SIG-M5 treated with dmso at 0.1 percent for 504 hours (cell line): ENCODE results near the gene ATG2A.

Experiments
- DNase-seq: peaks from one replicate; lab custom pipeline; 2025; ENCODE audit not compliant: unreplicated experiment; lab: John Stamatoyannopoulos, UW

Gene ATG2A

DNA sequence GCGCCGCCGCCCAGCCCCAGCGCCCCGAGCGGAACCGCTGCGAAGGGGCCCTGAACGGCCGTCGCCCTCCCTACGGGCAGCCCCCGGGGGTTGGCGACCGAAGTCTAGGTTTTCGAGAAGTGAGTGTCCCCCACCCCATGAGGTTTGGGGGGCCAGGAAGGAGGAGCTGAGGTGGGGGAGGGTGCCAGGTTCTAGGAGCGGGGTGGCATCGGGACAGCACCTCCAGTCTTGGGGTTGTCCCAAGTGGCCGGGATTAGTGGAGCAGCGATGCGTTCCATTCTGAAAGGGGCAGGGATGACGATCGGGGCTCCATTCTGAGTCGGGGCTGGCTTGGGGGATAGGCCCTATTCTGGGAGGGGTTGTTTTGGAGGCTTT lies 7.9 kb upstream of the ATG2A start:
- no peak for DNase-seq

DNA sequence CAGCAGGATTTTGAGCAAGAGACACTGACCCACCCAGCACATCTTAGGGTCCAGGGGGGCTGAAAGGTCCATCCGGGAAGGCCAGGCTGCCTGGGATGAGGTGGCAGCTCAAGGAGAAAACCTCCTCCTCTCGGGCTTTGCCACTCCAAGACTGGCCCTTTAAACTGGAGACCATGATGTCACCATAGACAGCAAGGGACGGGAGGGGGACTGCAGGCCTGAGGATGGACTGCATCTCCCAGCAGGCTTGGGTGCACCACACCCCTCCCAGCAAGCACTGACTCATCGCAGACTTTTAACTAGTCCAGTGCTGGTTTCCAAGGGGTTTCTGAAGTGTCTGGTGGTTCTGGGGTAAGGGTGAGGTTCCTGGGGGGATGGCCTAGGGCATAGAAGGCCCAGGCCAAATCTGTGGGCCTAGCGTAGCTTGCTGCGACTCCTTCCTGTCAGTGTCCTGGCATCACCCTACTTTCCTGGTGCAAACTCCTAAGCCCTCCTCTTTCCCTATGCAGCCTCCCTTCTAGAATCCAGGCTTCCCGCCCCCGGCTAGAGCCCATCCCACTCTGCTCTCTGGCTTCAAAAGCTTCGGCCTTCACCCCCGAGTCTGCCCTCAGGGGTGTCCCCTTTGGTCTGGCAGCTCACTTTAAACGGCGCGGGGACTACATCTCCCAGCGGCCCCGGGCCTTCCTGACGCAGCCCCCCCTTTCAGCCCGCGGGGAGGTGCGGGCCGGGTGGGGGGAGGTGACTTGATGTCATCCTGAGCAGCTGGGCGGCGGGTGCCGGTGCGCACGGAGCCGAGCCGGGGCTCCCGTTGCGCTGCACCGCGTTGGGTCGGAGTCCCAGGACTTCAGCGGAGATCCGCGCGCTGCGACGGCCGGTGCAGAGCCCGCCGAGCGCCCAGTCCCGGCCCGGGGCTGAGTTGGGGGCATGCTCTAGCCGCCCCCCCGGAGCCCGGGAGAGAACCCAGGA lies 7.2 kb upstream of the ATG2A start, which contains the start of gene PPP2R5B:
PPP2R5B (plus strand) TSS at position 746 of the 966 bp plus-strand sequence. CDS start 1,046 bp downstream, outside the sequence.
- peak; percentile 93 for DNase-seq

DNA sequence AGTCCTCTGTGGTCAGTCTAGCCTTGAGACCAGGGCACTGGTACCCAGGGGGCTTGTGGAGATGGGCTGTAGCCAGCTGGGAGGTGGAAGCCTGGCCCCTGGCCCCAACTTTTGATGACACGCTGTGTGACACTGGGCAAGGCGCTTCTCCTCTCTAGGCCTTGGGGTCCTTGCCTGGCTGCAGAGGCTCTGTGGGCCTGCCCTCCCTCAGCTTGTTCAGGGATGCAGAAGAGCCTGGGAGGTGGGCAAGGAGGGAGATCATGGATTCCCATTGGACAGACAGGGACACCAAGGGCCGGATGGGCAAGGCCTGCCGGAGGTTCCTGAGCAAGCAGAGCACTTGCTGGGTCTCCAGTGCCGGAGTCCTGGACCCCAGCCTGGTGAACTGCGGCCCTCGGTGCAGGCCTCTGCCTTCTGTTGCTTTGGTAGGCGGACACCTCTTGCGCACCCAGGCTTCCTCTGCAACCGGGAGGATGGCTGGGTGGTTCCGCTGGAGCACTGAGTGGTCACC lies 6.2 kb upstream of the ATG2A start:
- DNase-seq = no peak

DNA sequence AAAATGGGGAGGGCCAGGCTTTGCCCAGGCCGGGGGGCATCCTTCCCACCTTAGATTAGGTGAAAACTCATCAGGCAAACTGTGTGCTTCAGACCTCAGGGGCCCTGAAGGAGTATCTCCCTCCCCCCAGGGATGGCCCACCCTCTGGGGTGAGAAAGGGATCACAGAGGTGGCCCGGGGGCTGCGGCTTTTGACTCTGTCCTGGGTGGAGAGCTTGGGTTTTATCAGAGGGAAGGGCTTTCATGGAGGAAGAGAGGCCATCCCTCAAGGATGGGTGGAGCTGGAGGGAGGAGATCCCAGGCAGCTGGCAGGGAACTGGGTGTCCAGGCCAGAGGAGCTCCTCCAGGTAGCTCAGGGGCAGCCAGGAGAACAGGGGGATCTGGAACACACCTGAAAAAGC lies 4.4 kb upstream of the ATG2A start:
- DNase-seq = no peak

DNA sequence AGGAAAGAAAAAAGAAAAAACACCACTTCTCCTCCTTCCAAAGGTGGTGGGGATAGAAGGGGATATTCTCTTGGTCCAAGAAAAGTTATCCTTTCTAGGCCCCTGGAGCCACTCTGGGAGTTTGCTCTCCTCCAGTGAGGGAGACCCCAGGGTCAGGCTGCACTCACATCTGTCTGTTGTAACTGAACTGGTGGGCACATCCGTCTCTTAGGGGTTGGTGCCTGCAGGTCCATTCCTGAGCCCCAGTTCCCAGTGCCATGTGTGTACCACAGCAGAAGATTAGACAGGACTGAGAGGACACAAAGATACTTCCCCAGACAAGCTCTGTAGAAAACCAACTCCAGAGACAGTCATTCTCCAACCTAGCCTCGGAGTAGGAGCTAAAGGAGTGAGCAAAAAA lies 3.1 kb upstream of the ATG2A start:
- no peak for DNase-seq

DNA sequence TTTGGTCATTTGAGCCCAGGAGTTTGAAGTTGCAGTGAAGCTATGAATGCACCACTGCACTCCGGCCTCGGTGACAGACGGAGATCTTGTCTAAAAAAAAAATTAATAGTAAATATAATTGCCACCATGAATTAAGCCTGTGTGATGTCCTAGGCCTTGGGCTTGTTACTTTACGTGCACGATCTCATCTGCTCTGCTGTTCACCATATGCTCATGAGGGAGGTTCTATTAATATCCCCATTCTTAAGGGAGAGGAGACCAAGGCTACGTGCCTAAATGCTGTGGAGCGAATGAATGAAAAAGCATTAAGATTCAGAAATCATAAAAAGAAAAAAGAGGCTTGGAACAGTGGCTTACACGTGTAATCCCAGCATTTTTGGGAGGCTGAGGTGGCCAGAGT lies 2.6 kb upstream of the ATG2A start:
- DNase-seq = no peak

DNA sequence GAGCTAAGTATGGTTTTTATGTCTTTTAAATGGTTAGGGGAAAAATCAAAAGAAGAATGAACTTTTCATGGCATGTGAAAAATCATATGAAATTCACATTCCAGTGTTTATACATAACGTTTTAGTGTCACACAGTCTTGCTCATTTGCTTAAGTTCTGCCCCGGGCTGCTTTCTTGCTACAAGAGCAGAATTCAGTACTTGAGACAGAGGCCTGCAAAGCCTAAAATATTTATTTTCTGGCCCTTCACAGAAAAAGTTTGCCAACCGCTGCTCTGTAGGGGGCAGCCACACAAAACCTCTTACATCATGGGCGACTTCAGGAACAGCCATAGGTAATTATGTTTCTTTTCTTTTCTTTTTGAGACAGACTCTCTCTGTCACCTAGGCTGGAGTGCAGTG lies 1.0 kb upstream of the ATG2A start:
- peak; percentile 55 for DNase-seq

DNA sequence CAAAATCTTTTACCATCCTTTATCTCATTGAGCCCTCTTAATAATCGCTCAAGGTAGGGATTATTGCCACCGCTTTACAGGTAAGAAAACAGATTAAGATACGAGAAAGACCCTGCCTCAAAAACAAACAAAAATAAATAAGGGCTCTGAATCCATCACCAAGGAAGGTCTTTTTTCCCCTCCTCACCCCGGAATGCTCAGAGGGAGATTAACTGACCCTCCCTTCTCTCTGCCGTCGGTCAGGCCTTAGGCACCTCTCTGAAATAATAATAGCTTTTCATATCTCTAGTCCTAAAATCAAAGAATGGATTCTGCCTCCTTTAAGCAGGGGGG lies 620 bp upstream of the ATG2A start:
- no peak for DNase-seq

DNA sequence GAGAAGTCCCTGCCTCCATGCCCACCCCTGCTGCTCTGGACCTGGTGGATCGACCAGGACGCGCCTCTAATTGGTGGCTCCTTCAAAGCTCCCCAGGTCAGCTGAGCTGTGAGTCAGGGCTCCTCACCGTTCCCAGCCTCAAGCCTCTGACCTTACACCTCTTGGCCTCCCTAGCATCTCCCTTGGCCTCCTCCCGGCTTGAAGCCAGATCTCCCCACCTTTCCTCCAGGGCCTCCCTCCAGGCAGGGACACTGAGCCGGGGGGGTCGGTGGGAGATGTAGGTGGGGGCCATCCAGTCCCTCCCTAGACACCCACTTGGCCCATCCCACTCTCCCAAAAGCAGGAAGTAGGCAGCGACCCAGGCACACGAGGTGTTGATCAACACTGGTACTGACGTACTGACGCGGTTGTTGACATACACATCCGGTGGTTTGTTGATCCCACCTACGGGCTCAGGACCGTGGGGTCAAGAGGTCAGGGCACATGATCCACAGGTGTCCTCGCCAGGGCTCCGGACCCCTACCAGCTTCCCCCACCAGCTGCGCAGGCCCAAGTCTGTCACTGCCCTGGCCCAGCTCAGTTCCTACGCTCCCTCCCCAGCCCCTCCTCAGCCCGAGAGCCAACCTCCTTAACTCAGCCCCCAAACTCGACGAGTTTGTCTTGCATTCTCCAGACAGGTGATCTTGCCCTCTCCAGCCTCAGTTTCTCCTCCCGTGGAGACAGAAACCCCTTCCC lies 802 bp downstream of the ATG2A start:
- DNase-seq = peak; percentile 54

DNA sequence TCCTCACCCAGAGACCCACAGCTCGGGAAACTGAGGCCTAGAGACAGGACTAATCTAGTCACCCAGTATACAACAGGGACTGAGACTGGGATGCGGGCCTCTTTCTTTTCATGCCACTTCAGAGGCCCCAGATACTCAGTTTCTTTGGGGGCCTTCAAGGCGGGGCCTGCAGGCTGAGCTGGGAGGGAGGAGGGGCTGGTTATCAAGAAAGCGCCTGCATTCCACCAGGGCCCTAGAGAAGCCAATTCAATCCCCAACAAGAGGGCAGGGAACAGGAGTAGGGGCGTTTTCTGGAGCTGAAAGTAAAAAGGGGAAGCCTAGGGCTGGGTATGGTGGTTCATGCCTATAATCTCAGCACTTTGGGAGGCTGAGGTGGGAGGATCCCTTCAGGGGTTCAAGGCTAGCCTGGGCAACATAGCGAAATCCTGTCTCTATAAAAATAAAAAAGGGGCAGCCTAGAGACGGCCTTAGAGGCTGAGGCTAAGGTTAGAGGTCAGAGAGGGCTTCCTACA lies 1.6 kb downstream of the ATG2A start:
- DNase-seq = peak; percentile 15

DNA sequence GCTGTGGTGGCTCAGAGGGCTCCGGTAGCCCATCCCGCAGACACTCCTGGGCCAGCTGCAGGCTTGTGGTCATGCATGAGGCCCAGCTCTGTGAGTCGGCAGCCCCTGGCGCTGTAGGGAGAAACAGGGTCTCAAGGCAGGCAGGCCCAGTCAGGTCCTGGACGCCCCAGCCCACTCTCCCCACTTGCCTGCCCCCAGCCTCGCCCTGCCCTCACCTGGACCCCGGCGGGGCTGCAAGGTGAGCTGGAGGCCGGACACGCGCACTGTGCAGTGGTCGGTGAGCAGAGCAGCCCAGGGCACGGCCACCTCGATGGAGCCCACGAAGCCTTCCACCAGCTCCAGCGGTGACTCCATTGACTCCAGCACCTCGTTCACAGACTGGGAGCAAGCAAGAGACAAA lies 2.9 kb downstream of the ATG2A start:
- DNase-seq = no peak

DNA sequence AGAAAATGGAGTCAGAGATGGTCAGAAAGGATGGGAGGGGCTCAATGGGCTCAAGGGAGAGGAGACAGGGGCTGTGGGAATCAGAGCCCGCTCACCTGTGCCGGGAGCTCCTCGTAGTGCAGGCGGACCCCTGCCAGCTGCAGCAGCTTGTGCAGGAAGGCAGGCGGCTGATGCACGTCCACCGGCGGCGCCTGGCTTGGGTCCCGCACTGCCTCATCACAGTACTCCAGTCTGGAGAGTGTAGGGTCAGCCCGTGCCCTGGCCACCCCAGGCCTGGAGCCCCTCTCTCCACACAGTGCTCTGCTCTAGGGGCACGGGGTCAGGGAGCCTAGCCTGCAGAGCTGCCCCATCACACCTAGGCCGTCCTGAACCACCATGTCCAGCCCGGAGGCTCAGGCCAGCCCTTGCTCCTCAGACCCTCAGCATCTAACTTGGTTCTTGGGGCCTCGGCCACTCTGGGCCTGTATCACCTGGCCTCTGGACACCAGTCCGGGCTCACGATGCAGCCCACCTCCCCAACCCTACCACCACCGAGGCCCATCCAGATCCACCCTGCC lies 3.8 kb downstream of the ATG2A start:
- DNase-seq = no peak

DNA sequence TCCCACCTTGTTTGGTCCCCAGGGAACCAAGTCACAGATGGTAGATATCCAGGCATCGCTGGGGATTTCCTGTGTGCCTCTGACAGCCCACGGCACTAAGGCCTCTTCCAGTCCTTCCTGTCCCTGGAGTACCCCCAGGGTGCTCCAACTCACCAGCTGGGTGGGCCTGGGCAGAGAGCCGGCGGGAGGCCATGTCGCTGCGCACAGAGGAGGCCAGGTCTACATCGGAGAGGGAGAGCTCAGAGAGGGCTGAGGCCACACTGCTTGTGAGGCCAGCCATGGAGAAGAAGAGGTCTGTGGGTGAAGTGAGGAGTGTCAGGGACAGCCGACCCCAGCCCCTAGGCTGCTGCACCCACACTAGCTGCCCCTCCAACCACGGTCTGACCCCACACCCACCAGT lies 5.3 kb downstream of the ATG2A start:
- DNase-seq = no peak

DNA sequence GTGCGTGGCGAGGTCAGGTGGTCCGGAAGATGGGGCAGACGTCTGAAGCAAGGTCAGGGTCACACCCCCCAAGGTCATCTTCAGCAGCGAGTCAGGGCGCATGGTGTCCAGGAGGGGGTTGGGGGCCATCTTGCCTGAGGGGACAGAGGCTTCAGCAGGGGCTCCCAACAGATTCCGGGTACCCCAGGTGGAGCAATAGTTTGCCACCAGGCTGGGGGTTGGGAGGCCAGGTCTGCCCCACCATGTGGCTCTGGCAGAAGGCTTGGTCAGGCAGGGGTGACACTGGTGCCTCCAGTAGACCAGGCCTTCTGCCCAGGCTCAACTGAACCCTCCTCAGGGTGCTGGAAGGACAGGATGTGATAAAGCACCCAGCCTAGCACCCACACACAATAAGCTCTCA lies 5.9 kb downstream of the ATG2A start:
- DNase-seq = no peak

DNA sequence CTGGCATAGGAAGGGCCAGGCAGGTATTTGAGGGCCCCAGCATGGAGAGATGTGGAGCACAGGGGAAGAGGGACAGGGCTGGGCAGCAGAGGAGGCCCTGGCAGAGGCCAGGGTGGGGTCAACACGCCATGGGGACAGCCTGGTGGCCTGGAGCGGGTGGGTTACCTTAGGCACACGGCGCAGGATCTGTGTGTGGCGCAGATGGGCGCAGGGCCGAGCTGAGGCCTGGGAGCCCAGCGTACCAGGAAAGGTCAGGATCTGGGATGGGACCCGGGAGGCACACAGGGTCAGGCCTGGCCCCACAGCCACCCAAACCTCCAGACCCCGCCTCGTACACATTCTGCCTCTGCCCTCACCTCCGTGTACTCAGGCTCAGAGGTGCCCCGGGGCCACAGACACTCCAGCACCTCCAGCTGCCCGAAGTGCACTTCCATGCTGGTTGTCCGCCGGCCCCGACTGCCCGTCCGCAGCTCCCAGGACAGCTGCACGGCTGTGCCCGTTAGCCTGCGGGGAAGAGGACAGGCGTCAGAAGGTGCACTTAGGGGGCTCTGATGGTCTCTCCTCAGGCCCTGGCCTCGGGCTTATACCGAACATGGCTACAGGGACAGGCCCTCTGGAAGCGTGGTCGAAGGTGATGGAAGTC lies 6.4 kb downstream of the ATG2A start:
- DNase-seq = no peak

DNA sequence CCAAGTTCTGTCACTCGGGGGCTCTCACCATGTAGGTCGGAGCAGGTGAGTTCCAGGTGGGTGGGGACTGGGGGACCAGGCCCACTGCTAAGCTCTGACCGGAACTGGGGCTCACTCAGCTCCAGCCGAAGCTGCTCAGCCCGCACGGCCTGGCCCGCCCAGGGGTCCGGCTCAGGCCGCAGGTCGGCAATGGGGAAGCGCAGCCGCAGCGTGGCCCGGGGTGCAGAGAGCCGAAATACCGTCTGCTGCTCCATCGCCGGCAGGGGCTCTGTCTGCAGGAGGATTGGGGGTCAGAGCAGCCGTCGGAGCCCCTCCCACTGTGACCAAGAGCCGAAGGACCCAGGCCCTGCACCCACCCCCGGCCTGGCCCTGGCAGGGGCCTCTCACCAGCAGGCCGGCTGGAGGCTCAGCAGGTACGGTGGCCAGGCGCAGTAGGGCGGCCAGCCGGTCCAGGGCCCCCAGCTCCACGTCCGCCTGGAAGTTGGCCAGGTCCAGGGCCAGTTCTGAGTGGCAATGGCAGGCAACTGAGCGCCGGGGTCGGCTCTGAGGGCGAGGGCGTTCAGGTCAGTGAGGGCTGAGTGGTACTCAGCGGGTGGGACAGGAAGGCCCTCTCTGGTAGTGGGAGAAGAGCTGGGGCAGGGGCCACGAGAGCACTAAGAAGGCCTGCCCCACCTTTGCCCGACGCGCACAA lies 7.2 kb downstream of the ATG2A start:
- DNase-seq = no peak

DNA sequence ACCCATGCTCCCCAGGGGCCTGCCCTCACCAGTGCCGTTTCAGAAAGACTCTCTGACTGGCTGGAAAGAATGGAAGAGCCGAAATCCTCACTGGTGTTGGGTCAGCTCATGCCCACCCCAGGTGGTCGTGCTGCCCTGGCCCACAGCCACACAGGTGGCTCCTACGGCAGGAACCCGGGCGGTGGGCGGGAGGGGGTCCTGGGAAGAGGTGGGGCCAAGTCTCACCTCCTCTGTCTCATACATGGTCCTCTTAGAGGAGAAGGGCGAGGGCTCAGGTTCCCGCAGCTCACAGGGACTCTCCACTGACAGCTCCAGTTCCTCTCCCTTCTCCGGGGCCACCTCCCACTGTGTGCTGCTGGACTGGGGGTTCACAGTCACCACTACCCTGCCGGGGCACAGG lies 8.2 kb downstream of the ATG2A start:
- no peak for DNase-seq

DNA sequence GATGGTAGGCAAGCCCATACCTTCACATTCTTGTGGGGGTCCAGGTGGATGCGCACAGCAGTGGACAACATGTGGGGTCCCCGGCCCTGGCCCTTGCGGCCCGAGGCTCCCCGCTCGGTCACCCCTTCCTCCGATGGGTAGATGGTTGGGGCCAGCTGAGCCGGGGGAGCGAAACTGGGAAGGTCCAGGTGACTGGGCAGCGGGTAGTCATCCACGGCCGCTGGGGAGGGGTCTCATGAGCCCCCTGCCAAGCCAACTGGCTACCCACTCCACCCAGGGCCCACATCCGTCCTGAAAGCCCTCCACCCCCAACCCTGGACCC lies 10.7 kb downstream of the ATG2A start:
- no peak for DNase-seq

DNA sequence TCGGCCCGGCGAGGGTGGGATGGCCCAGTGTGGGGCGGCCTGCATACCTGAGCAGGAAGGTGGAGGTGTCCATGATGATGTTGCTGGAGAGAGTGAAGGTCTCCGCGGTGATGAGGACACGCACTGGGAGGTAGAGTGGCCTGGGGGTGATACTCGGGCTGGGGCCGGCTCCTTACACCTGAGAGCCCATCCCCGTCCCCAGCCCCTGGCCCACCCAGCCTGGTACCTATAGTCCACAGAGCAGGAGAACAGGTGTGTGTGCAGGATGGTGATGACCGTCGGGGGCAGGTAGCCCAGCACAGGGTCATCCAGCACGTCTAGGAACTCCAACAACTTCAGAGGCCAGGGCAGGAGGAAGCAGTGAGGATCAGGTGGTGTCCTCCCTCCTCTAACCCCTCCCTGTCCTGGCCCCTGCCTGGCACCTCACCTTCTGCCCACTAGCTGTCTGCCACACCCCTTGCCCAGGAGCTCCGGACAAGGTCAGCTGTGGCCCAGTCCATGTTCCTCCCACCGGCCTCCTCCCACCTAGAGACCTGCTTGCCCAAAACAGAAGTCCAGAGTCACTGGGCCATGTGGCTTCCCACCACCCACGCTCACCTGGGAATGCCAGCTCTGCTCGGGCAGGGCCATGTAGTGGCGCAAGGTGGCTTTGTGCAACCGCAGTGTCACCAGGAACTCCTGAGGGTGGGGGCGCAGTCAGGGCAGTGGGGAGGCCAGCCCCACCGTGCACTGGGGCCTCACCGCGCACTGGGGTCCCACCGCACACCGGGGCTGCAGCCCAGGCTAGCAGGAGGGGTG lies 11.3 kb downstream of the ATG2A start:
- no peak for DNase-seq

DNA sequence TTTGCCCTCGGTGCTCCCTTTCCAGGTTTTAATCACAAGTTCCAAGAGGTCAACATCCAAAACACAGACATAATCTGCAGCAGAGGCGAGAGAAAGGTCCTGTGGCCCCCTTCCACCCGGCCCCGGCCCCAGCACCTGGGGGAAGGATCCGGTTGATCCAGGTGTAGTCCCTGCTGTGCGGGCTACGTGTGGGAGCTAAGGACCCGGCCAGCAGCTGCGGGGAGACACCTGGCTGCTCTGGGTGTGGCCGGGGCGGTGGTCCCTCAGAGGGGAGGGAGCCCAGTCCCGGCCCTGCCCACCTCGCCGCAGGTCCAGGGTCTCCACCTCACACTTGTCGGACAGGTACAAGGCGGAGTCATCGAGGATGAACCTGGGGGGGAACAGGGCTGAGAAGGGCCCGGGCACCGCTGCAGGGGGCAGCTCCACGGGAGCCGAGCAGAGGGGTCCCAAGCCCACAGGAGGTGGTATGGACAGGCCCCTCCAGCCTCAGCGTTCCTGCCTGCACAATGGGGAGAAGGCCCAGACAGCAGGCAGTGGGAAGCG lies 13.6 kb downstream of the ATG2A start:
- no peak for DNase-seq
